ENCODE results near the gene MCHR1.
A peak's percentile ranks its signal among the peaks of the same experiment; 100 is the strongest.

Gene MCHR1, protein sequence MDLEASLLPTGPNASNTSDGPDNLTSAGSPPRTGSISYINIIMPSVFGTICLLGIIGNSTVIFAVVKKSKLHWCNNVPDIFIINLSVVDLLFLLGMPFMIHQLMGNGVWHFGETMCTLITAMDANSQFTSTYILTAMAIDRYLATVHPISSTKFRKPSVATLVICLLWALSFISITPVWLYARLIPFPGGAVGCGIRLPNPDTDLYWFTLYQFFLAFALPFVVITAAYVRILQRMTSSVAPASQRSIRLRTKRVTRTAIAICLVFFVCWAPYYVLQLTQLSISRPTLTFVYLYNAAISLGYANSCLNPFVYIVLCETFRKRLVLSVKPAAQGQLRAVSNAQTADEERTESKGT

DNA sequence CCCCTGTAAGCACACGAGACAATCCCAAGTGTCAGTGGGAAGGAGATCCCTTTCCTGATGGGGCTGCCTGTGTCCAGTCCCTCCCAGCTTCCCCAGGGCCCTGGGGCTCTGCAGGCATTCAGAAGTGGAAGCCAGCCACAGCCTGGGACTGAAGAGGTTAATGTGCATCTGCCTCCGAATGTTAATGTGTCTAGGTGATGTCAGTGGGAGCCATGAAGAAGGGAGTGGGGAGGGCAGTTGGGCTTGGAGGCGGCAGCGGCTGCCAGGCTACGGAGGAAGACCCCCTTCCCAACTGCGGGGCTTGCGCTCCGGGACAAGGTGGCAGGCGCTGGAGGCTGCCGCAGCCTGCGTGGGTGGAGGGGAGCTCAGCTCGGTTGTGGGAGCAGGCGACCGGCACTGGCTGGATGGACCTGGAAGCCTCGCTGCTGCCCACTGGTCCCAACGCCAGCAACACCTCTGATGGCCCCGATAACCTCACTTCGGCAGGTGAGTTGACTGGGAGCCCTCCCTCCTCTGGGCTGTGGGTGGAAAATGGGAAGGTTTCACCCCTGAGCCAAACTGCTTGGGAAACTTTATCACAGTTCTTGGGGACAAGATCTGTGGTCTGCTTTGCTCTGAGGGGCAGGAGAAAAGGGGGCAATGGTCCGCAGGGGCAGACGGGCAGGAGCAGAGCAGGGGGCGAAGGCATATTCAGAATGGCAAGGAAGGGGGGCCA lies at the start of gene MCHR1:
Gene MCHR1, plus strand, starts transcription at position 236 of the 715 bp plus-strand sequence. Its CDS starts 169 bp downstream, at position 405.
- no peak for DNase-seq (ENCODE audit: low spot score)

DNA sequence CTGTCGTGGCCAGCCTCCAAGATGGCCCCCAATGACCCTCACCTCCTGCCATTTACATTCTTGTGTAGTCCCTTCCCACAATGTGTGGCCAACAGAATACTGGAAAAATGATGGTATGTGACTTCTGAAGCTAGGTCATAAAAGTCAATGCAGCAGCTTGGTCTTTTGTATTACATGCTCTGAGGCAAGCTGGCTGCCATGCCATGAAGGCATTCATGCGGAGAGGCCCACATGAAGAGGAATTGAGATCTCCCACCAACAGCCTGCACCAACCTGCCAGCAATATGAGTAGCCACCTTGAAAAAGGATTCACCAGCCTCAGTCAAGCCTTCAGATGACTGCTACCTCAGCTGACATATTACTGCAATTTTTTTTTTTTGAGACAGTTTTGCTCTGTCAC lies 47.4 kb upstream of the MCHR1 start:
- no peak for DNase-seq (ENCODE audit: low spot score)

DNA sequence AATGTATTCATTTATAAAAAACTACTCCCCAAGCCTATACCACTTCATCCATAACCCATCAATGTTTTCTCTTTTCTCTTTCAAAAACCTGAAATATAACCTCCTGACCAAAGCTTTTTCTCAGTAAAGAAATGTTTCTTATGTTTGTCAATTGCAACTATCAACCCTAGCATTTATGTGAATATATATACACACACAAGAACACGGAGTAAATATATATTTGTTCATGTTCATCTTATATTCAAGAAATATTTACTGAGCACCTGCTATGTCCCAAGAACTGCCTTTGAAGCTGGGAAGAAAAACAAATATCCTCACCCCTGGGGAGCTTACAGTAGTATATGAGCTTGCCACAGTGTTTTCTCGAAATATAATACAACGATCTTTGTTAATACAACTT lies 46.2 kb upstream of the MCHR1 start:
- no peak for DNase-seq (ENCODE audit: low spot score)

DNA sequence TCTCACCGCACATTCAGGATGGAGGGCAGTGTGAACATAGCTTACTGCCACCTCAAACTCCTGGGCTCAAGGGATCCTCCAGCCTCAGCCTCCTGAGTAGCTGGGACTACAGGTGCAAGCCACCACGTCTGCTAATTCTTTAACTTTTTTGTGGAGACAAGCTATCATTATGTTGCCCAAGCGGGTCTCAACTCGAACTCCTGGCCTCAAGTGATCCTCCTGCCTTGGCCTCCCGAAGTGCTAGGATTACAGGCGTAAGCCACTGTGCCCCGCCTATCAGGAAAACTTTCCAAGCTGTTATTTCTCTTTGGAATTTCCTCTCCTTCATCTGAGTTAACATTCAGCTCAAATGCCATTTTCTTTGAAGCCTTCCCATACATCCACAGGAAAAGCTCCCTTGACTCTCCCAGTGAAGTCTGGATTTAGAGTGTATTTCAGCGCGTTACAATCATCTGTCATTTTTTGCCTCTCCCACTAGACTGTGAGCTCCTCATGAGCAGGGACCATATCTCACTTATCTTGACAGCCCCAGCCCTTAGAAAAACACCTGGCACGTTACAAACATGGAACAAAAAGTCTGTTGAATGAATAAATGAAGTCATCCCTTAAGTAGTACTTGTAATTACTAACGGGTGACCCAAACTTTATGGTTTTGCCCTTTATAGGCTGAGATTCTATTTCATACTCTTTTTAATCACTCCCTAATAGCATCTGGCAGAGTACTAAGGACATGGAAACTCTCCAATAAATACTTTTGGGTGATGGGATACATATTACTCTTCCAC lies 45.0 kb upstream of the MCHR1 start:
- DNase-seq (ENCODE audit: low spot score): no peak

DNA sequence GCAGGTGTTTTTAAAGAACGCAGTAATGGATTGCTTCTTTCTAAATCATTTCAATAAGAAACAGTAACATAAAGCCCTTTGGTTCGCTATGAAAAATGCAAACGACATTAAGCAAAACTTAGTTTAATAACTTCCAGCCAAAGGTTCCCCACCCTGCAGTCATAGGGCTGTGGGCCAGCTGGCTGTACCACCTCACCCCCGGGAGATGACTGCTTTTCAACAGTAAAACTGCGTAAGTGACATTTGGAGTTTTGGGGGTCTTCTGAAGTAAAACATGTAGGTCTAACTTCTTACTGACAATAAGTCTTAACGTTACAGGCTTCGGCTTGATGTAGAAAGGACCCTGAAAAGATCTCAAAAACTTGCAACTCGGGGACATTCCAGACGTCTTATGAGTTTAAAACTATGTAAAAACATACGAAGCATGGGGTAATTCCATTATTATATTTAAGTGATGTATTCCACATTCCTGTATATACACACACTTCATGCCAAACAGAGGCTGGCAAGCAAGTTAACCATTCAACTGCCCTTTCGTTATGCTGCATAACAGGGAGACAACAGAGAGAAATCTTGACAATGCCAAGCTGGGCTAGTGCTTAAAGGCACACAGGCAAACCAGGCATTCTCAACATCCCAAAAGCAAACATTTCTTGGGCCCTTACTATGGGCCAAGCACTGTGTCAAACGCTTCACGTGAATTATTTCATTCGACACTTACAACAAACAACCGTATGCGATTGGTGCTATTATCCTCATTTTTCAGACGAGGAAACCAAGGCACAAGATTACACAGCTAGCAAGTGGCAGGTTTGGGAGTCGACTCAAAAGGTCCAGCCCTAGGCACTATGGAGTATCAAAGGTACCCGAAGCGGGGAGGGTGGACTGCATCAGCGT lies 44.0 kb upstream of the MCHR1 start:
- no peak for DNase-seq (ENCODE audit: low spot score)

DNA sequence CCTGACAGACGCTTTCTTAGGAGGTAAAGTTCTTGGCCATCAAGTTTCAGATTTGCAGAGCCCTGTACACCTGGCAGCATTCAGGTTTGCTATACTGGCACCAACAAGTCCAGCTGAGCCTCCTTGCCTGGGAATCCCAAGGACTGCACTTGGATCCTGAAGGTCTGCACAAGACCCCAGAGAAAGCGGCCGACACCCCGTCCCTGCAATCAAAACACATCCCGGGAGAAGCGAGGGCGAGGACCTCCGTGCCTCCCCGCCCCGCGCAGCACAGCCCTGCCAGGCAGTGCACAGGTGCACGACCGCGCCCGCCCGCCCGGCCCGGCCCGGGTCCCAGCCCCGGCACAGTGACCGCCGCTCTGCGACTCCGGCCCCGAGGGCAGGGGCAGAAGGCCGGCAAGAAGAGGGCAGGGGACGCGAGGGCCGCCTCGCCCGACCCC lies 43.3 kb upstream of the MCHR1 start:
- DNase-seq (ENCODE audit: low spot score): peak; percentile 20

DNA sequence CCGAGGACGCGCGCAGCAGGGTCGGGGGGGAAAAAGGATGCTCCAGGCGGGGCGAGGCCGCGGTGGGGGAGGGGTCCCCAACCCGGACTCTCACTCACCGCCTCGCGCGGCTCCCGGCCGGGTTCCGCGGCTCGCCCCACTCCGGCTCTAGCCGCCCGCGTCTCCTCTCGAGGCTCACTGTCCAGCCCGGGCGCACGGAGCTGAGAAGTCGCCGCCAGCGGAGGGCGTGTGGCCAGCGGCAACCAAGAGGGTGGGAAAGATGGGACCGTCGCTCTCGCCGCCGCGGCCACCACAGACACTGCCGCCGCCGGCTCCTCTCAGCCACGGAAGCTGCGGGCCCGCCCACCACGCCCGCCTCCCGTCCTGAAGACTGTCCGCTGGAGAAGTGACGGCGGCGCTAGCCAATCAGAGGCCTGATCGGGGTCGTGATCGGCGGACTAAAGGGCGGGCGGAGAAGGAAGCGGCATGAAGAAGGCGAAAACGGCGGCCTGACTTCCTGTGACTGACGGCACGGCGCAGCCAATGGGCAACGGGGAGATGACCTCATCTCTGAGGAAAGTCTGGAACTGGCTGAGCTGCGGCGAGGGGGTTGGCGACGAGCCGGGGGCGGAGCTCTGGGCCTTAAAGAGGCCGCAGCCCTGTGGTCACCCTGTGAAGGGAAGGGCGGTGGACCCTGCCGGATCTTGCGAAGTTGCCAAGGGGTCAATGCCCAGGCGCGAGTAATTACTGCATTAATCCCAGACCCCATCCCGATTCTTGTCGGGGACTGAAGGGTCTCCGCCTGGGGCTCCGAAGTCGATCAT lies 42.7 kb upstream of the MCHR1 start, which contains the start of gene MRTFA:
Gene MRTFA, minus strand, starts transcription at position 340 of the 803 bp plus-strand sequence.
- DNase-seq (ENCODE audit: low spot score): peak; percentile 100

DNA sequence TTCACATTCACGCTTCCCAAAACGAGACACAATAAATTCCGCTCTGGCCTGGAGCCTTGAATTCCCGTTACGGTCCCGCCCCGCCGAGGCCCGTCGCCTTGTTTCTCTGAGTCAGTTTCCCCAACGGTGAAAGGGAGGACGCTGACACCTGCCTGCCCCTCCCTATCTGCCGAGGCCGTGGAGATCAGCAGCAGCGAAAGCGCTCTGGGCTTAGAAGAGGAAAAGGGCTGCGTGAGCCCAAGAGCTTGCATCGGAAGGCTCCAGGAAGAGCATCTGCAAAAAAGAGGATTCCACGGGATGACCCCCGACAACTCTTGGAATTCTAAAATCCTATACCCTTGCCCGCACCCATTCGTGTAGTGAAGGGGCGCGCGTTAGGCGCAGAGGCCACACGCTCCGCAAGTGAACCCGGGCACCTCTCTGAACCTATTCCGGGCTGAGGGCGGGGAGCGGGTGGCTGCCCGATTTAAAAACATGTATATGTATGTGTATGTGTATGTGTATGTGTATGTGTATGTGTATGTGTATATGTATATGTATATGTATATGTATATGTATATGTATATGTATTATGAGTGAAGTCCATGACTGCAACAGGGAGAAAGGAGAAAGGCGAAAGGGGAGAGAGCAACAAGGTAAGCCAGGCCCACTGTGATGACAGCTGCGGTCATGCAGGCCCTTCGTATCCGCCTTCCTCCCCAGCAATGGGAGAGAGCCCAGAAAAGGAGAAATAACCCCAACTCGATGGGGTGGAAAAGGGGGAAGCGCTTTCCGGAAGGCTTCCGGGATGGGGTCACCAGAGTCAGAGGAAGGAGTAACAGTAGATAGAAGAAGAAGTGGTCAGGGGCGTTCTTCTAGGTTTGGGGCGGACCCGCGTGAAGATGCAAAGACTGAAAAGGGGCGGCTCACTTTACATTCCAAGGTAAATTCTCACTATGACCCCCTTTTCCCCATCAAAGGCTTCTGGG lies 41.8 kb upstream of the MCHR1 start:
- no peak for DNase-seq (ENCODE audit: low spot score)

DNA sequence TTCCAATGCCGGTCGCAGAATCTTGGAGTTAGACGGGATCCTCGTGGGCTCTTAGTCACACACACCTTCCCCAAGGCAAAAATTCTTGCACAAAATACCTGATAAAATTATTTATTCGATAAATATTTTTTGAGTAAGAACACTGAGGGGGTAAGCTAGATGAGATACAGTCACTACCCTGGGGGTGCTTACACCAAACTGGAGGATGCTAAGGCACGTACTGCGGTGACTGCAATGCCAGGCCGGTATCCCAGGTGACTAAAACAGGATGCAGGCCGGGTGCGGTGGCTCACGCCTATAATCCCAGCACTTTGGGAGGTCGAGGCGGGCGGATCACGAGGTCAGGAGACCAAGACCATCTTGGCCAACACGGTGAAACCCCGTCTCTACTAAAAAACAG lies 41.0 kb upstream of the MCHR1 start:
- DNase-seq (ENCODE audit: low spot score): no peak

DNA sequence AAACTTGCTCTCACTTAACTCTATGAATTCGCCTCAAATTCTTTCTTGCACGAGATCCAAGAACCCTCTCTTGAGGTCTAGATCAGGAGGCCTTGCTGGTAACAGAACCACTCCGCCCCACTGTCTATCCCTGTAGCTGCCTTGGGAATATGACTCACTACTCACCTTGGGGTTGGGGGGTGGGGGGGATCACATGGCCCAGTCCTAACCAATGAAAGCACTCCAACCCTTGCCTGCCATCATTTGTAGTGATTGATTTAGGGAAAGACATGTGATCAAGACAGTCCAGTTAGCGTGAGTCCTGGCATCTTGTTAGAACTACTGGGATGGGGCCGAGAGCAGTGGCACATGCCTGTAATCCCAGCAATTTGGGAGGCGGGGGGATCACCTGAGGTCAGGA lies 38.0 kb upstream of the MCHR1 start:
- DNase-seq (ENCODE audit: low spot score): no peak

DNA sequence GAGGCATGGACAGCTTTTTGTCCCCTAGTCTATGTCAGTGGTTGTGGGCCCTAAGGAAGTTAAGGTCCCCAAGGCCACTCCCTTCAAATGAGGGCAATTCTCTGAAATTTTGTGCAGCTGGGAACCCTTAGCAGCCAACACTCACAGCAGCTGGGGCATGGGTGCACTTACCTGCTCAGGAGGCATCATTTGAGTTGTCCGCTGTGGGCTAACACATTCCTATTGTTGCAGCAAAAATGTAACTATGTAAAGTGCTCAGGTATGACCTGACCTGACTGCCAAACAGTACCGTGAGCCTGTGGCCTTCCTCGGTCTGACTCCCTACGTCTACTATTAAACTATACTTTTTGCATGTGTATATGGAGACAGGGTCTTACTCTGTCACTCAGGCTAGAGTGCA lies 37.0 kb upstream of the MCHR1 start:
- no peak for DNase-seq (ENCODE audit: low spot score)

DNA sequence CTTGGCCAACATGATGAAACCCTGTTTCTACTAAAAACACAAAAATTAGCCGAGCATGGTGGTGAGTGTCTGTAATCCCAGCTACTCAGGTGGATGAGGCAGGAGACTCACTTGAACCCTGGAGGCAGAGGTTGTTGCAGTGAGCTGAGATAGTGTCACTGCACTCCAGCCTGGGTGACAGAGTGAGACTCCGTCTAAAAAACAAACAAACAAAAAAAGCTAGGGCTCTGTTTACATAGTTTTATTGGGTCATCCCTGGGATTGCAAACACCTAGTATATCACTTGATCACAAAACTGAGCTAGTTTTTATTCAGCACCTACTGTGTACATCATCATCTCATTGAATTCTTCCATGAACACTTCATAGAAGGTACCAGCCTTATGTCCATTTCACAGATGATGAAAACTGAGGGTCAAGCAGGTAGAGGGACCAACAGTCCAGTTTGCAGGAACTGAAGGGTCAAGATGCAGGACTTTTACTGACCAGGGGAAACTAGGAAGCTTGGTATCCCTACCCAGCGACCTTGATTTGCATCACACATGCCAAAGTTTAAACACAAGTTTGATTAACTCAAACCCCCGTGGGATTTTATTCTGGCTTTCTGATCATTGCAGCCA lies 33.6 kb upstream of the MCHR1 start:
- DNase-seq (ENCODE audit: low spot score): no peak

DNA sequence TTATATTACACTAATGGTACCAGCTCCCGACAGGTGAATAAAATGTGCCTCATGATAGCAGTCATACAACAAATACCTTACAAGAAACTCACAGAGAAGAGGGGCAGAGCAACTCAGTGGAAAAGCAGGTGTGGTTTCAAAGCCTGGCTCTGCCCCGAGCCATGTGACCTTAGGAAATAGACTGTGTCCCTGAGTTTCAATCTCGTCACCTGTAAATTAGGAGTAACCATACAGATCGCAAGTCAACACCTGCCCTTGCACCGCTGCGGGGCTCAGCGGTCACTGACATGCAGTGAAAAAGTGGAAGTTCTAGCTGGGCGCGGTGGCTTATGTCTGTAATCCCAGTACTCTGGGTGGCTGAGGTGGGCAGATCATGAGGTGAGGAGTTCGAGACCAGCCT lies 30.9 kb upstream of the MCHR1 start:
- no peak for DNase-seq (ENCODE audit: low spot score)

DNA sequence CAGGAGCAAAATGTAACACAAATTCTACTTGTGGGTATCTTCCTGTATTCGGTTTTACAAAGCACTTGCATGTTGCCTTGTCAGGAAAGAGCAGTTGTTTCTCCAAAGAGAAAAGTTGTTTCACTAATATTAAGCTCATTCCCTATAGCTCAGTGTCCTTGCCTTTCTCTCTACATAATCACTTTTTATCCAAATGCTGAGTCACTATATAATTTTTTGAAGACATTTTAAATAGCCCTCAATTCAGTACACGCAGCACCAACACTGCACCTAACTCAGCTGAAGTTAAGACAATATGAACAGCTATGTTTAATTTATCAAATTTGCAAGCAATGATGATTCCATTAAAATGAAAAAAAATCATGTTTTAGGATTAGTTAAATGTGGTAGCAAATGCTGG lies 28.2 kb upstream of the MCHR1 start:
- DNase-seq (ENCODE audit: low spot score): peak; percentile 40

DNA sequence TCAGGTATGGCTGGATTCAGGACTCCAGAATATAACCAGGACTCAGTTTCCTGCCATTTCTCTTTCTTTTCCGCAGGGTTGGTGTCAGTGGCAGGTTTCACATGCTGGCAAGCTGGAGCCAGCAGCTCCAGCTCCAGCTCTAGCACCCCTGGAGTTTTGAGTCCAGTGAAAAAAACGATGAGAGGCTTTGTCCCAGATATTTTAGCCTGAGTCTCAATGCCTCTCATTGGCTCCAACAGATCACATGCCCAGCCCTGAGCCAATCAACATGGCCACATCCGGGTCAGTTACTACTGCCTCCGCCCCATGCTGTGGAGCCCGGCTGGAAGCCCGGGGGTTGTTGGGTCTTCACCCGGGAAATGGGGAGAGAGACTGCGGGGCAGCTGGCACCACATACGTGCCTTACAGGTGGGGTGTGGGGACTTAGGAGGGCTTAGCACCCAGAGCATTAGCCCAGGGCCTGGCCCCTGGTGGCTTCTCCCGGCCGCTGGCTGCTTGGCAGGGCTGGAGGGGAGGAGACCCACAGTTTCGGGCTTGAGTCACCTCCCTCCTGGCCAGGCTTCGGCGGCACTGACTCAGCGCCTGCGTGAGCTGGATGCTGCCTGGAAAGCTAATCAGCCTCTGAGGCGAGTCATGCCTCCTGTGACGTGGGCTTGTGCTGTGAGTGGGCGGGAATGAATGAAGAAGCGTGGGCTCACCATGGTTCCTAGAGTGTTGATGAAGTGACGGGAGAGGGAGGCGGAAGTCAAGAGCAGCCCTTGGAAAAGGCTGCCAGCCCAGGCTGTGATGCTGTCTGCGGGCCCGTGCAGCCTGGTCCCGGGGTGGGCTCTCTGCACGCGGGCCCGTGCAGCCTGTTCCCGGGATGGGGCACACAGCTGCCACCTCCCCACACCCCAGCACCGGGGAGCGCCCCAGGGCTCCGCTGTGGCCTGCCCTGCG lies 27.5 kb upstream of the MCHR1 start:
- peak; percentile 97 for DNase-seq (ENCODE audit: low spot score)

DNA sequence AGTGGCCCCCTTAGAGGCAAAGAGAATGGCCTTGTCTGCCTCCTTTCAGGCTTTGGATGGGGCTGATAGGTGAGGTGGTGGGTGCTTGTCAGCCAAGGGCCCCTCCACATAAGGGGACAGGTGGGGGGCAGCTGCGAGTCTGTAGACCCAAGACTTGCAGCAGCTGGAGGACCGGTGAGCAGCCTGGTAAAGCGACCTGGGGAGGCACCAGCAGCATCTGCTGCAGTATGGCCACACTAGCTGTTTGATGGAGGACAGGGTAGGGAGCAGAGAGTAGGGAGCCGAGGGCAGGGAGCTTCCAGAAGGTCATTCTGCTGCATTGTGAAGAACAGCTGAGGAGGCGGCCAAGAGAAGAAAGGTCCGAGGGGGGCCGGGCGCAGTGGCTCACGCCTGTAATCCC lies 25.9 kb upstream of the MCHR1 start:
- no peak for DNase-seq (ENCODE audit: low spot score)

DNA sequence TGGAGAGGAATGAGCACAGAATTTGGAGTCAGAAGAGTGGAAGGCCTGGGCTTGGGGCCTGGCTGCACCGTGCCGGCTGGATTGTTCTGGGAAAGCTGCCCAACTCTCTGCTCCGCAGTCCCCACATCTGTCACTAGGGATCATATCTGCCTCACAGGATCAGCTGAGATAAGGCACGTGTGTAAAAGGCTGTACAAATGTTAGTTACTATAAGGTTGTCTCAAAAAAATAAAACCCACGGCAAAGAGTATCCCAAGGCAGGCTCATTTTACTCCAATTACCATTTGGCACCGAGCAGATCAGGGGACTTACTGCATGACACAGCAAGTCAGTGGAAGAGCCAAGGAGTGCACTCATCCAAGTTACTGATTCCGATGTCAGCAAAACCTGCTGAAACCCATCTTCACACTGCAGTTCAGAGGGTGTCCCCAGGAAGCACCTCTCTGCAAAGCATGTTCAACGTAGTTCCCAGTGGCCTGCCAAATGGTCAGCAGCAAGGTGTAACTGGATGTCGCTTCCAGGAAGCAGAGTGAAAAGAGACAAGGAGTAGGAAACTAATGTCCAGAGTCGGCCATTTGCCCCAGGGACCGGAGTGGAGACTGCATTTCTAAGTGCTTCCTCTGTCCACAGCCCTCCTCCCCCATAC lies 24.6 kb upstream of the MCHR1 start:
- DNase-seq (ENCODE audit: low spot score): peak; percentile 61
